Measurements from ENCODE around the gene MAMDC4.
"Not testable (repeated sequence)": the region's sequence is repeated elsewhere in the genome, so short reads cannot be mapped to it uniquely, and the experiment has no call there.

GRCh38 chr9:136883670-136884069 is 31.5 kb downstream of the MAMDC4 start:
- not testable (repeated sequence) for TF ChIP-seq POLR2A (IDR thresholded peaks at IDR 0.05; ENCODE audit: low read length); GATA1 (IDR thresholded peaks at IDR 0.05; ENCODE audit: low read depth, low read length)

All from erythroblast (primary cell).